Activated naive CD4-positive, alpha-beta T cell treated with anti-CD3 and anti-CD28 coated beads, Interleukin-2, amount 10 ng/mL, durations not matched to agents 7 days and 5 days (primary cell): ENCODE results near the gene LPCAT3.

Source experiments
- CTCF ChIA-PET: fragments of 350-600 bp; sonication (Branson Sonifier 250); formaldehyde crosslinking; loops from one replicate; lab custom pipeline; 2021; ENCODE audit warnings: antibody characterized with exemption; lab: Charles Lee
- DNase-seq: peaks from one replicate; pipeline ENCODE4 v3.0.0-alpha.2; 2020
- H3K27ac Mint-ChIP-seq: one replicate; pipeline ENCODE4 v1.8.0; 2021; ENCODE audit warnings: mild to moderate bottlenecking, moderate library complexity, mixed read lengths
- H3K27me3 Mint-ChIP-seq: one replicate; pipeline ENCODE4 v1.8.0; 2021; ENCODE audit warnings: mild to moderate bottlenecking, mixed read lengths
- H3K36me3 Mint-ChIP-seq: one replicate; pipeline ENCODE4 v1.8.0; 2021; ENCODE audit warnings: mixed read lengths
- H3K4me1 Mint-ChIP-seq: one replicate; pipeline ENCODE4 v1.8.0; 2021; ENCODE audit warnings: mixed read lengths
- H3K4me3 Mint-ChIP-seq: one replicate; pipeline ENCODE4 v1.8.0; 2021; ENCODE audit warnings: mild to moderate bottlenecking, moderate library complexity, mixed read lengths
- H3K9me3 Mint-ChIP-seq: one replicate; pipeline ENCODE4 v1.8.0; 2021; ENCODE audit warnings: mixed read lengths

LPCAT3 gene

GRCh38 chr12:6946033-6946919 lies 72.0 kb downstream of the LPCAT3 start:
- CTCF ChIA-PET = interaction anchor here (1.0 to 16.3 kb wide), 10 partner anchors 8 to 166 kb away, joined by 3 to 491 read pairs (median 10); partner anchors contain the start of genes ATN1 and SPSB2
- peak overlapping the region; percentile 84 for H3K4me3 Mint-ChIP-seq
- H3K27me3 Mint-ChIP-seq = no peaks in the 10 kb centered on the region
- H3K27ac Mint-ChIP-seq = peak overlapping the region; percentile 96
- no peaks in the 10 kb centered on the region for H3K9me3 Mint-ChIP-seq
- peak; percentile 88 for DNase-seq
- peaks cover 13% of the 10 kb centered on the region for H3K36me3 Mint-ChIP-seq
- H3K4me1 Mint-ChIP-seq = peaks cover 82% of the 10 kb centered on the region

- CTCF ChIA-PET = interaction anchor here (1.3 to 16.3 kb wide), 12 partner anchors 15 to 167 kb away, joined by 4 to 491 read pairs (median 8); partner anchors contain the start of genes ATN1, C1R, LPCAT3 and SPSB2
- no peak for DNase-seq
- H3K9me3 Mint-ChIP-seq = no peaks in the 10 kb centered on the region
- H3K4me1 Mint-ChIP-seq = peaks cover 77% of the 10 kb centered on the region
- H3K27me3 Mint-ChIP-seq = no peaks in the 10 kb centered on the region
- H3K4me3 Mint-ChIP-seq = peak overlapping the region; percentile 84
- H3K36me3 Mint-ChIP-seq = peaks cover 13% of the 10 kb centered on the region
- peak overlapping the region; percentile 96 for H3K27ac Mint-ChIP-seq
These were observed 72.7 kb downstream of the LPCAT3 start for GRCh38 chr12:6945613-6946012.

GRCh38 chr12:6944381-6945186 lies 73.7 kb downstream of the LPCAT3 start:
- Mint-ChIP-seq H3K27me3 (no peaks in the 10 kb centered on the region), H3K9me3 (no peaks in the 10 kb centered on the region), H3K4me3 (peak overlapping the region; percentile 84), H3K4me1 (peaks cover 67% of the 10 kb centered on the region), H3K36me3 (peaks cover 12% of the 10 kb centered on the region), H3K27ac (peak overlapping the region; percentile 96)
- CTCF ChIA-PET = interaction anchor here (0.6 to 16.3 kb wide), 16 partner anchors 16 to 168 kb away, joined by 3 to 491 read pairs (median 6); partner anchors contain the start of genes ATN1, C1R and LPCAT3
- DNase-seq = peak; percentile 93

- peak; percentile 87 for DNase-seq
- H3K27me3 Mint-ChIP-seq = no peaks in the 10 kb centered on the region
- CTCF ChIA-PET = interaction anchor here (0.7 to 16.3 kb wide), 18 partner anchors 9 to 168 kb away, joined by 3 to 491 read pairs (median 5); partner anchors contain the start of genes ATN1, C1R, LPCAT3 and SPSB2
- H3K27ac Mint-ChIP-seq = peak within 1 kb of the TSS; percentile 96
- H3K36me3 Mint-ChIP-seq = peaks cover 12% of the 10 kb centered on the region
- peak within 1 kb of the TSS; percentile 84 for H3K4me3 Mint-ChIP-seq
- H3K4me1 Mint-ChIP-seq = peaks cover 65% of the 10 kb centered on the region
- no peaks in the 10 kb centered on the region for H3K9me3 Mint-ChIP-seq
These were observed 74.4 kb downstream of the LPCAT3 start, which contains the start of the genes C12orf57 and RNU7-1 for GRCh38 chr12:6943722-6944380. TSS of gene C12orf57 (plus strand) at chr12:6944022. CDS start at chr12:6944122, 100 bp downstream. TSS of gene RNU7-1 (plus strand) at chr12:6943816.

- Mint-ChIP-seq H3K27me3 (no peaks in the 10 kb centered on the region), H3K4me3 (peak overlapping the region; percentile 84), H3K36me3 (peaks cover 12% of the 10 kb centered on the region), H3K4me1 (peaks cover 60% of the 10 kb centered on the region), H3K27ac (peak overlapping the region; percentile 96), H3K9me3 (no peaks in the 10 kb centered on the region)
- CTCF ChIA-PET = interaction anchor here (0.7 to 16.3 kb wide), 15 partner anchors 9 to 169 kb away, joined by 3 to 491 read pairs (median 5); partner anchors contain the start of genes ATN1, LPCAT3 and SPSB2
- DNase-seq = peak; percentile 89
These were observed 74.9 kb downstream of the LPCAT3 start for GRCh38 chr12:6943389-6943721.

GRCh38 chr12:6942331-6942665 lies 76.0 kb downstream of the LPCAT3 start:
- no peak overlapping the region for H3K4me3 Mint-ChIP-seq
- peak overlapping the region; percentile 96 for H3K27ac Mint-ChIP-seq
- H3K9me3 Mint-ChIP-seq = no peaks in the 10 kb centered on the region
- H3K27me3 Mint-ChIP-seq = no peaks in the 10 kb centered on the region
- peaks cover 10% of the 10 kb centered on the region for H3K36me3 Mint-ChIP-seq
- CTCF ChIA-PET = interaction anchor here (16.3 kb wide), 1 partner anchor 19 kb away, joined by 491 read pairs; no protein-coding TSS in a partner anchor
- DNase-seq = no peak
- peaks cover 53% of the 10 kb centered on the region for H3K4me1 Mint-ChIP-seq

- Mint-ChIP-seq H3K4me3 (no peak overlapping the region), H3K27me3 (no peaks in the 10 kb centered on the region), H3K4me1 (peaks cover 50% of the 10 kb centered on the region), H3K27ac (peak overlapping the region; percentile 96), H3K9me3 (no peaks in the 10 kb centered on the region), H3K36me3 (peaks cover 11% of the 10 kb centered on the region)
- CTCF ChIA-PET = interaction anchor here (16.3 kb wide), 1 partner anchor 19 kb away, joined by 491 read pairs; no protein-coding TSS in a partner anchor
- DNase-seq = no peak
These were observed 76.5 kb downstream of the LPCAT3 start for GRCh38 chr12:6941782-6942181.

- peaks cover 51% of the 10 kb centered on the region for H3K4me1 Mint-ChIP-seq
- DNase-seq = no peak
- H3K27me3 Mint-ChIP-seq = no peaks in the 10 kb centered on the region
- peaks cover 16% of the 10 kb centered on the region for H3K36me3 Mint-ChIP-seq
- H3K4me3 Mint-ChIP-seq = no peak overlapping the region
- H3K9me3 Mint-ChIP-seq = no peaks in the 10 kb centered on the region
- H3K27ac Mint-ChIP-seq = peak overlapping the region; percentile 49
- CTCF ChIA-PET = interaction anchor here (16.3 kb wide), 1 partner anchor 20 kb away, joined by 491 read pairs; no protein-coding TSS in a partner anchor
These were observed 77.0 kb downstream of the LPCAT3 start for GRCh38 chr12:6941267-6941666.

- Mint-ChIP-seq H3K27me3 (no peaks in the 10 kb centered on the region), H3K9me3 (no peaks in the 10 kb centered on the region), H3K36me3 (peaks cover 31% of the 10 kb centered on the region), H3K4me1 (peaks cover 53% of the 10 kb centered on the region), H3K27ac (peak overlapping the region; percentile 86), H3K4me3 (peak overlapping the region; percentile 13)
- CTCF ChIA-PET = interaction anchor here (0.8 to 16.3 kb wide), 4 partner anchors 10 to 22 kb away, joined by 3 to 491 read pairs (median 20); partner anchors contain the start of gene PTPN6
- no peak for DNase-seq
These were observed 79.1 kb downstream of the LPCAT3 start for GRCh38 chr12:6939191-6939540.

- DNase-seq = no peak
- Mint-ChIP-seq H3K27me3 (no peaks in the 10 kb centered on the region), H3K9me3 (no peaks in the 10 kb centered on the region), H3K27ac (peak overlapping the region; percentile 97), H3K36me3 (peaks cover 35% of the 10 kb centered on the region), H3K4me1 (peaks cover 57% of the 10 kb centered on the region), H3K4me3 (peak overlapping the region; percentile 82)
- CTCF ChIA-PET = interaction anchor here (1.0 to 16.3 kb wide), 9 partner anchors 9 to 174 kb away, joined by 3 to 491 read pairs (median 5); no protein-coding TSS in a partner anchor
These were observed 79.7 kb downstream of the LPCAT3 start for GRCh38 chr12:6938353-6939190.

GRCh38 chr12:6937481-6938352 lies 80.6 kb downstream of the LPCAT3 start:
- H3K9me3 Mint-ChIP-seq = no peaks in the 10 kb centered on the region
- H3K4me3 Mint-ChIP-seq = peak overlapping the region; percentile 82
- peaks cover 58% of the 10 kb centered on the region for H3K4me1 Mint-ChIP-seq
- peaks cover 38% of the 10 kb centered on the region for H3K36me3 Mint-ChIP-seq
- CTCF ChIA-PET = interaction anchor here (0.6 to 16.3 kb wide), 12 partner anchors 9 to 175 kb away, joined by 3 to 491 read pairs (median 5); partner anchors contain the start of gene SPSB2
- peak; percentile 95 for DNase-seq
- no peaks in the 10 kb centered on the region for H3K27me3 Mint-ChIP-seq
- H3K27ac Mint-ChIP-seq = peak overlapping the region; percentile 97
